Adrenal gland (tissue), 12 donors: ENCODE measurements around the gene AP2A2. TPM values are rescaled to one million over a fixed set of nuclear protein-coding genes. Genes with fewer than 3 reads are reported as not detected.
A peak's percentile ranks its signal among the peaks of the same experiment; 100 is the strongest.

Experiments used
- DNase-seq, 7 donors: peaks; one replicate each; pipeline ENCODE4 v3.0.0-alpha.2; 2019 to 2020
- H3K27ac ChIP-seq, 5 donors: fragments of 200-600 bp; sonication (generic) in 4 of 5; 1 replicate in 3 of 5; 2 replicates in 2 of 5; pipeline versions ENCODE4 v1.5.1 to v1.8.0; 2016 to 2020; ENCODE audit warnings: mild to moderate bottlenecking in 1 of 5
- H3K27me3 ChIP-seq: fragments of 200-600 bp; 2 replicates; pipeline ENCODE4 v1.8.0; 2021
- H3K36me3 ChIP-seq, 2 donors: fragments of 200-600 bp; replicated peaks in 1 of 2; 1 replicate in 1 of 2; 2 replicates in 1 of 2; pipeline versions ENCODE4 v1.5.1 to v1.8.0; 2018 to 2022
- H3K4me1 ChIP-seq, 2 donors: fragments of 200-600 bp; replicated peaks in 1 of 2; 1 replicate in 1 of 2; 2 replicates in 1 of 2; pipeline versions ENCODE4 v1.5.1 to v1.8.0; 2018 to 2021
- H3K4me3 ChIP-seq, 4 donors: fragments of 200-600 bp; sonication (generic) in 3 of 4; one replicate each; pipeline ENCODE4 v1.5.1; 2016 to 2018
- H3K9me3 ChIP-seq, 3 donors: fragments of 200-600 bp; sonication (generic) in 1 of 3; replicated peaks in 1 of 3; 1 replicate in 2 of 3; 2 replicates in 1 of 3; pipeline versions ENCODE4 v1.5.1 to v1.8.0; 2016 to 2021
- CTCF ChIP-seq, 6 experiments: fragments of 450-650 bp in 4 of 6; fragments of 200-600 bp in 2 of 6; sonication (generic) in 1 of 6; IDR thresholded peaks; 1 replicate in 5 of 6; 2 replicates in 1 of 6; pipeline versions ENCODE4 v1.5.1 to v1.8.0; 2016 to 2021; ENCODE audit warnings: antibody characterized with exemption in 6 of 6, mild to moderate bottlenecking in 2 of 6, moderate library complexity in 1 of 6
- POLR2A ChIP-seq, 2 donors: fragments of 450-650 bp; IDR thresholded peaks; one replicate each; pipeline ENCODE4 v1.6.1; 2017; ENCODE audit warnings: antibody characterized with exemption in 2 of 2, mild to moderate bottlenecking in 2 of 2, moderate library complexity in 1 of 2
- WGBS, 4 donors: extraction: QIAGEN DNeasy Blood & Tissue Kit in 2 of 4; methylation state at CpG; one replicate each; pipeline versions ENCODE4 v1.1.5 to v1.1.7; 2013 to 2017; 5-methylcytosine and 5-hydroxymethylcytosine counted together
- intact Hi-C, 2 donors: fragments of 100-400 bp; cut with DNase I; formaldehyde crosslinking; loops; one replicate each; pipeline versions ENCODE4 v1.14.1 to v1.15.0; 2022 to 2023
- polyA plus RNA-seq, 3 donors: library from polyadenylated mRNA; stranded (reverse); fragments of 200-250 nt in 2 of 3; fragments of 350-450 nt in 1 of 3; fragmentation: Illumina TruSeq in 1 of 3; extraction: RNeasy Lipid Tissue Mini Kit (QIAGEN cat#74804) in 1 of 3; gene quantifications; one replicate each; pipeline ENCODE4 v1.2.3, GENCODE V29; 2013 to 2014
- total RNA-seq, 9 donors: library from RNA; depleted of rRNA in 4 of 9; stranded (reverse); fragments of >200 nt in 4 of 9; fragments of 120-200 nt in 1 of 9; fragmentation: NEBNext Ultra II Directional in 1 of 9; extraction: Animal tissue kit (Norgen Biotek cat#: 25700) in 1 of 9; gene quantifications; one replicate each; pipeline versions ENCODE4 v1.1.0 to v1.2.4, GENCODE V29; 2013 to 2023
- donor health status: healthy with polysubstance abuse.
- donor health status: Bipolar disorder and iron deficiency.
- donor health status: DM: yes; HTN: yes; CAD: no.
- donor health status: DM: no; HTN: no; CAD: no.
- donor health status: DM: no; HTN: no; CAD: no.
- donor health status: DM: yes; HTN: yes; CAD: no.

Gene AP2A2
- total and polyA plus RNA-seq, 12 donors = 15.3 to 115 (median 73.1) TPM

GRCh38 chr11:895331-896110, 30.1 kb upstream of the AP2A2 start:
- Histone ChIP-seq H3K4me1 (no peaks in the 10 kb centered on the region), H3K9me3 (no peaks in the 10 kb centered on the region), H3K4me3 (no peak overlapping the region), H3K27me3 (no peaks in the 10 kb centered on the region), H3K27ac (no peak overlapping the region), H3K36me3 (peaks cover 0 to 23% of the 10 kb centered on the region in 2 donors)
- 86 to 93% (median 88%) methylated on average over 6 to 26 of the region's 26 CpGs for WGBS, 4 donors
- no peak for TF ChIP-seq CTCF (IDR thresholded peaks at IDR 0.05)
- TF ChIP-seq POLR2A (IDR thresholded peaks at IDR 0.05) = no peak
- intact Hi-C loops = loop anchor here in 1 of 2 donors (2.0 kb wide), 1 partner anchor 155 kb away; no protein-coding TSS in a partner anchor
- no peak for DNase-seq

GRCh38 chr11:897253-898142, 28.2 kb upstream of the AP2A2 start:
- Histone ChIP-seq H3K27me3 (no peaks in the 10 kb centered on the region), H3K27ac (no peak overlapping the region), H3K4me1 (no peaks in the 10 kb centered on the region), H3K36me3 (peaks cover 0 to 43% of the 10 kb centered on the region in 2 donors), H3K4me3 (no peak overlapping the region), H3K9me3 (no peaks in the 10 kb centered on the region)
- WGBS, 4 donors = 73 to 89% (median 81%) methylated on average over 11 to 17 of the region's 17 CpGs
- intact Hi-C loops = loop anchor here in 1 of 2 donors (2.0 kb wide), 1 partner anchor 153 kb away; no protein-coding TSS in a partner anchor
- no peak for DNase-seq
- TF ChIP-seq CTCF (IDR thresholded peaks at IDR 0.05) (no peak), POLR2A (IDR thresholded peaks at IDR 0.05) (no peak)

- H3K9me3 ChIP-seq = no peaks in the 10 kb centered on the region
- no peaks in the 10 kb centered on the region for H3K27me3 ChIP-seq
- H3K4me3 ChIP-seq = no peak overlapping the region
- TF ChIP-seq CTCF (IDR thresholded peaks at IDR 0.05) = peak in 3 of 6 experiments; percentile 11 to 22 (median 20)
- TF ChIP-seq POLR2A (IDR thresholded peaks at IDR 0.05) = no peak
- intact Hi-C loops = no loop called here
- H3K27ac ChIP-seq = no peak overlapping the region
- H3K36me3 ChIP-seq = peaks cover 0 to 49% of the 10 kb centered on the region in 2 donors
- 62 to 92% (median 77%) methylated on average over 1 to 10 of the region's 10 CpGs for WGBS, 4 donors
- no peak for DNase-seq
- H3K4me1 ChIP-seq = no peaks in the 10 kb centered on the region
Measured at GRCh38 chr11:898143-898511, 27.5 kb upstream of the AP2A2 start.

- Histone ChIP-seq H3K4me3 (no peak overlapping the region), H3K27ac (no peak overlapping the region), H3K9me3 (no peaks in the 10 kb centered on the region), H3K4me1 (no peaks in the 10 kb centered on the region), H3K36me3 (peaks cover 0 to 53% of the 10 kb centered on the region in 2 donors), H3K27me3 (no peaks in the 10 kb centered on the region)
- intact Hi-C loops = no loop called here
- DNase-seq = peak in 4 of 7 donors; percentile 26 to 63 (median 36)
- 86 to 91% (median 86%) methylated on average over 15 to 22 of the region's 22 CpGs for WGBS, 4 donors
- TF ChIP-seq CTCF (IDR thresholded peaks at IDR 0.05) (peak in 4 of 6 experiments; percentile 6 to 33 (median 16)), POLR2A (IDR thresholded peaks at IDR 0.05) (no peak)
Measured at GRCh38 chr11:898540-899190, 27.0 kb upstream of the AP2A2 start.
